AG09319 (cell line): ENCODE results near the gene EEF1AKMT3.

ENCODE experiments used
- DNase-seq: peaks from one replicate; pipeline ENCODE4 v3.0.0-alpha.2; 2010; ENCODE audit warnings: low read depth; ENCODE audit errors: extremely low read depth
- CTCF ChIP-seq: IDR thresholded peaks from 2 replicates; pipeline ENCODE4 v1.5.1; 2011; ENCODE audit warnings: low read depth, mild to moderate bottlenecking, inconsistent platforms, low read length, moderate library complexity

Gene EEF1AKMT3

GRCh38 chr12:57810450-57810849, 38.0 kb downstream of the EEF1AKMT3 start:
- DNase-seq, result no peak
- TF ChIP-seq CTCF, result no peak

DNA sequence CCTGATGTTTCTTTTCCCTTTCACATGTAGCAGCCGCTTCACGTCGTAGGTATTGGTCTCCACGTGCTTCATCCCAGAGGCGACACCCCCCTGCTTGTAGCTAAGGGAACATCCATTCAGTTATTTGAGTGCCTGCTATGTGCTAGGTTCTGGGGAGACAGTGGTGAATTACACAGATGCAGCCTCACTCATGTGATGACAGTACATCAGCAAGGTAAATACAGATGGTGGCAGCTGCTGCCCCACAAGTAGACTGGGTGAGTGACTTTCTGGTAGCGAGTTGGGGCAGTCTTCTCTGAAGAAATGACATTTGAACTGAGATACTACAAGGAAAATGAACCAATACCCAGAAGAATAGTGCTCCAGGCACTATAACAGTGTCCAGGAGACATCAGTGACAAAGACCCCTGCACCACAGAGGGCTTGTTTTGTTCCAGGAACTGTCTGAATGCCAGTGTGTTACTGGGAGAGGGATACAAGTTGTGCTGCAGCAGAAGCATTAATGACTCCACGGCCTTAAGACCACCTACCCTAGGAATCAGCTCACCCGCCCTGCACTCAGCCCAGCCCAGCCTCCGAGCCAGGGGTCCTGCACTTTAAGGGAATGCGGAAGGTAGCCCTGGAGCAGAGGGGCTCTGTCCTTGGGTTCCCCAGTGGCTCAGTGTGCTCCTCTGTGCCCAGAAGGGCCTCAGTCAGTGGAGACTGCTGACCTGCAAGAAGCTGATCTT, 38.8 kb downstream of the EEF1AKMT3 start:
- DNase-seq, result no peak
- no peak for TF ChIP-seq CTCF

GRCh38 chr12:57813111-57813970, 40.9 kb downstream of the EEF1AKMT3 start:
- no peak for DNase-seq
- no peak for TF ChIP-seq CTCF

DNA sequence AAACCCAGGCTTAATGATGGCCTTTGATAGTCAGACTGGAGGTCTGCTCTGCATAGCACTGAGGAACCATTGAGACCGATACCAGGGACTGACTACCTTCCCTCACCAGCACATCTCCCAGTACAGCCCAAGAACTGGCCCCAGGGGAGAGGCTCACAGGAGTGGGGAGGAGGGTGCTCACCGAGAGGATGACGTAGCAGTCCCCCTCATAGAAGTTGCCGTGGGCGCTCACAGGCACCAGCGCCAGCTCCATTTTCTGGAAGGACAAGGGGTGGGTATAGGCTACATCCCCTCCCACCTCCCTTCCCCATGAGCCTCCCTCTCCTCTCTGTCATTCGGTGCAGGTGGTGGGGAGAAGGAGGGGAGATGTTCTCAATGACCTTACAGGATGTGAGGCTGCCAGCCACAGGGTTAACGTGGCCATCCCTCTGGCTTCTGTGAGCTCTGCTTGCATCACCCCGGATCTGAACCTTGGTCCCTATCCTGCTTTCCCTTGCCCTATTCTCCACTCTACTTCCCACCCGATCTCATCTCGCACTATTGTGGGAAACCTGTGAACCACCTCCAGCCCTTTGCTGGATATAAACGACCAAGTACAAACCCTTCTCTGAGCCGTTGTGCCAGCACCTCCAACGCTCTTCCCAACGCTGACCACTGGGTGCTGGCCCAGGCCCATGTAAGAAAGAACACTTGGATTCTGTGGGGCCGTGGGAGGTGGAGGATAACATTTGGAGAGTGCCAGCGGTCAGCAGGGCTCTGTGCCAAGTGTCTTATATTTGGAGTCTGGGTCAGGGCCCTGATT, 41.8 kb downstream of the EEF1AKMT3 start:
- TF ChIP-seq CTCF, result no peak; the same call in 1 of the 2 replicates
- DNase-seq, result no peak

DNA sequence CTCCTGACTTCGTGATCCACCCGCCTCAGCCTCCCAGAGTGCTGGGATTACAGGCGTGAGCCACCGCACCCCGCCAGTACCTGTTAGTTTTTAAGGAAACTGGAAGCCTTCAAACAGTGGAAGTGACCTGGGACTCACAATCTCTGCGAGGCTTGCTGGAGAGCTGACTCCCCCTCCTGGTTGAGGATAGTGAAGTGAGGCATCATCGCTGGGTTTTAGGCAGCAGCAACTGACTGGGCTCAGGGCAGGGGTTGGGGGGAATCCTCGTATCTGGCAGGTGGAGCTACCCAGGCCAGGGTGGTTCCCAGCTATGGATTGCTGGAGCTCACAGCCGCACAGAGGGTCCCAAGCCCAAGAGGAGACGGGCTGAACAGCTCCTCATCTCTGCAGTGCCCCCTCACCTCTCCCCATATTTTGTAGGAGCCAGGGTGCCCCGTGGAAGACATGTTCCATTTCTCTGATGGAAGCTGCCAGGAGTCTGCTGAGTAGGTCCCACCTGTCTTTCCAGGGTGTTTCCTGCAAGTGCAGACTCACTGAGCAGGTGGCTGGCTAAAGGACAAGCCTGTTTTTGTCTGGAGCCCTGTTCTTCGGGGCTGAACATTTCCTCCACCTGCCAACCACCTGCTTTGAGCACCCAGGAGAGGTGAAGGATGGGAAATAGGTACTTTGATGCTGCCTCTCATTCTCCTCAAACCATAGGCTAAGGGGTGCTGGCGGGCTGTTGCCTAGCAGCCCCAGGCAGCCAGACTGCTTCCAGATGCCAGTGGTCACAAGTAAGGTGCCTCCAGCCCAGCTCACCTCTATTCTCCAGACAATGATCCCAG, 43.0 kb downstream of the EEF1AKMT3 start:
- no peak; the same call in 1 of the 2 replicates for TF ChIP-seq CTCF
- DNase-seq, result no peak

DNA sequence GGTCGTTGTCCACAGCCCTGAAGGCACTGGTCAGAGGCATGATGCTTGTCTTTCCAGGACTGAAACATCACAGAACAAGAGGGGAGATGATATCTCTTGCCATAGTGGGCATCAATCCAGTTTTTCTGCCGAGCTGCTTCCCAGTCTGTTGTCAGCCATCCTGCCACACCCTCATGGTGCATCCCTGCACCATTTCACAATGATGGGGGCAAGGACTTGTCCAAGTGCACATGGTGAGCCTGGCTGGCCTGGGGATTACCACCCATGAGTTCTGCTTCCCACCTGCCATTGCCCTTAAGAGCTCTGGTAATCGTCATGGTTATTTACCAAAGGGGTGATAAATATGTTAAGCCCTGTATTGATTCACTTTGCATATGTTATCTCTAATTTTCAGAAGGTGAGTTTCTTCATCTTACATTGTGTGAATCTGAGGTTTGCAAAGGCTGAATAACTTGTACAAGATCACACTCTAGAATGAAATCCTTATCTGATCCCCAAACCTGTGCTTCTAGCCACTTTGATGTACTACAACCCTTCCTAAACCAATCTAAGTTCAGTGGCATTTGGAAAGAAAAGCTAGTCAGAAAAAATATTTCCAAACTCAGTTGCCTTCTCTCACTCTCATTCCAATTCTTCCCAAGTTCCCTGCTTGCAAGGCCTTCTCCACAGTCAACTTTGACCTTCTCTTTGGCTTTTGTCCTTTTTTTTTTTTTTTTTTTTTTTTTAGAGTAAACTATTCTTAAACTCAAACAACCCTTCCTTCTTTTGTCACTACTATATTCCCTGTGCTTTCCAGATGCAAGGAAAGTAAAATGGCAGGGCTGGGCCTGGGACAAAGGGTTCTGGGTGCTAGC, 43.8 kb downstream of the EEF1AKMT3 start:
- TF ChIP-seq CTCF, result no peak
- no peak for DNase-seq
